ENCODE measurements around the gene PSMA5. TPM values are rescaled to one million over a fixed set of nuclear protein-coding genes. Genes with fewer than 3 reads are reported as not detected.

The PSMA5 gene
- total RNA-seq, 1 experiment from 2014 or later, result 150 TPM

DNA sequence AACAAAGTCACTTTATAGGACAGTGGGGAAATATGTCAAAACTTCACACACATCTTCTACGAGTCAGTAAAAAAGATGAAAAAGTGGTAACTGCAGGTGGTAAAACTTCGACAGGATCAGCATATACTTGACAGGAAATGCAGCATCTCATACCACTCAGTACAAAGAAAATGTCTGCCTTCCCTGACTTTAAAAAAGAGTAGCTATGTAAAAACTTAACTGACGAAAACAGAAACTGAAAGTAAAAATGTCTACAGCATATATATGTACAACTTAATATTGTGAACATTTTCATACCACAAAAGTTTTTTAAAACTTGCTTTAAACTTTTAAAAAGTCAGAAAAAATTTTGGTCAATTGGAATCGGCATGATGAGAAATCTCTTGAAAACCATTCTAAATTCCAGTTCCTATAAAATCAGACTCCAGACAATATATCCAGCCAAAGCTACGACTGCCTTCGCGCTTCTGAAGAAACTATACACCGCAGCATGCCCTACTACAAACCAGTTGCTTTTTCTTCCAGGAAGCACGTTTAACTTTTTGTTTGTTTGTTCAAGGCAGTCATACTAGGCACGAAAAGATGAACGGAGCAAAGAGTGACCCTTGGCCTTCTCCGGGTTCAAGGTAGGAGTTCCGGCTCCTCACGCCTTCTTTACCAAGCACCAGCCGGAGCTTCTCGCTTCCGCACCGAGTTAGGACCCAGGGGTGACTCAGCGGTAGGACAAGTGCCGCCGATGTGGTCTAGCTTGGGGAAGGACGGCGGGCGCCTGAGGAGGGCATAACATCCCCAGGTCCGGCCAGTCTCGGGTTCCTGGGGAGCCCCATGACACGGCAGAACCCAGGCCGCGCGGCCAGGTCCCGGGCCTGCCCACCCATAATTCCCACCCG lies 612 bp downstream of the PSMA5 start:
- H3K4me3 Mint-ChIP-seq, result peak overlapping the region; percentile 88
- POLR2A ChIA-PET, result interaction anchor here (0.5 to 2.2 kb wide), 6 partner anchors 10 to 171 kb away, joined by 3 to 15 read pairs (median 4); partner anchors contain the start of gene ATXN7L2
- peaks cover 27% of the 10 kb centered on the region for H3K4me1 Mint-ChIP-seq
- H3K36me3 Mint-ChIP-seq, result peaks cover 8% of the 10 kb centered on the region
- H3K27me3 Mint-ChIP-seq (ENCODE audit: low read depth), result no peaks in the 10 kb centered on the region
- H3K9me3 Mint-ChIP-seq, result no peaks in the 10 kb centered on the region
- ATAC-seq (peak; percentile 10; the same call in 1 of the 2 replicates), DNase-seq (ENCODE audit: low spot score) (no peak)
- TF ChIP-seq, protein P1, sequence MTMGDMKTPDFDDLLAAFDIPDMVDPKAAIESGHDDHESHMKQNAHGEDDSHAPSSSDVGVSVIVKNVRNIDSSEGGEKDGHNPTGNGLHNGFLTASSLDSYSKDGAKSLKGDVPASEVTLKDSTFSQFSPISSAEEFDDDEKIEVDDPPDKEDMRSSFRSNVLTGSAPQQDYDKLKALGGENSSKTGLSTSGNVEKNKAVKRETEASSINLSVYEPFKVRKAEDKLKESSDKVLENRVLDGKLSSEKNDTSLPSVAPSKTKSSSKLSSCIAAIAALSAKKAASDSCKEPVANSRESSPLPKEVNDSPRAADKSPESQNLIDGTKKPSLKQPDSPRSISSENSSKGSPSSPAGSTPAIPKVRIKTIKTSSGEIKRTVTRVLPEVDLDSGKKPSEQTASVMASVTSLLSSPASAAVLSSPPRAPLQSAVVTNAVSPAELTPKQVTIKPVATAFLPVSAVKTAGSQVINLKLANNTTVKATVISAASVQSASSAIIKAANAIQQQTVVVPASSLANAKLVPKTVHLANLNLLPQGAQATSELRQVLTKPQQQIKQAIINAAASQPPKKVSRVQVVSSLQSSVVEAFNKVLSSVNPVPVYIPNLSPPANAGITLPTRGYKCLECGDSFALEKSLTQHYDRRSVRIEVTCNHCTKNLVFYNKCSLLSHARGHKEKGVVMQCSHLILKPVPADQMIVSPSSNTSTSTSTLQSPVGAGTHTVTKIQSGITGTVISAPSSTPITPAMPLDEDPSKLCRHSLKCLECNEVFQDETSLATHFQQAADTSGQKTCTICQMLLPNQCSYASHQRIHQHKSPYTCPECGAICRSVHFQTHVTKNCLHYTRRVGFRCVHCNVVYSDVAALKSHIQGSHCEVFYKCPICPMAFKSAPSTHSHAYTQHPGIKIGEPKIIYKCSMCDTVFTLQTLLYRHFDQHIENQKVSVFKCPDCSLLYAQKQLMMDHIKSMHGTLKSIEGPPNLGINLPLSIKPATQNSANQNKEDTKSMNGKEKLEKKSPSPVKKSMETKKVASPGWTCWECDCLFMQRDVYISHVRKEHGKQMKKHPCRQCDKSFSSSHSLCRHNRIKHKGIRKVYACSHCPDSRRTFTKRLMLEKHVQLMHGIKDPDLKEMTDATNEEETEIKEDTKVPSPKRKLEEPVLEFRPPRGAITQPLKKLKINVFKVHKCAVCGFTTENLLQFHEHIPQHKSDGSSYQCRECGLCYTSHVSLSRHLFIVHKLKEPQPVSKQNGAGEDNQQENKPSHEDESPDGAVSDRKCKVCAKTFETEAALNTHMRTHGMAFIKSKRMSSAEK (CRISPR knock-in tag; IDR thresholded peaks at IDR 0.05; ENCODE audit: borderline replicate concordance), result no peak
- no peak for TF ChIP-seq ZNF416 (CRISPR knock-in tag; IDR thresholded peaks at IDR 0.05)
- TF ChIP-seq ATF6 (CRISPR knock-in tag; IDR thresholded peaks at IDR 0.05), result no peak
- TF ChIP-seq ETV6 (CRISPR knock-in tag; IDR thresholded peaks at IDR 0.05), result no peak; the same call in 1 of the 2 replicates
- 0 out of 2 replicates have a peak, but pooled peaks have one; percentile 12 for TF ChIP-seq JUN (CRISPR knock-in tag; IDR thresholded peaks at IDR 0.05)
- TF ChIP-seq FOXP1 (CRISPR knock-in tag; IDR thresholded peaks at IDR 0.05; ENCODE audit: borderline replicate concordance), result peak; percentile 69; the same call in 1 of the 2 replicates
- peak; percentile 70; the same call in 1 of the 2 replicates for TF ChIP-seq MYBL2 (CRISPR knock-in tag; IDR thresholded peaks at IDR 0.05)
- TF ChIP-seq CREM (CRISPR knock-in tag; IDR thresholded peaks at IDR 0.05), result 0 out of 2 replicates have a peak, but pooled peaks have one; percentile 9
- TF ChIP-seq NFE2L1 (CRISPR knock-in tag; IDR thresholded peaks at IDR 0.05), result peak; percentile 71; the same call in 1 of the 2 replicates
- TF ChIP-seq ZNF317 (CRISPR knock-in tag; IDR thresholded peaks at IDR 0.05; ENCODE audit: borderline replicate concordance, low read depth), result no peak
- TF ChIP-seq, protein P2, sequence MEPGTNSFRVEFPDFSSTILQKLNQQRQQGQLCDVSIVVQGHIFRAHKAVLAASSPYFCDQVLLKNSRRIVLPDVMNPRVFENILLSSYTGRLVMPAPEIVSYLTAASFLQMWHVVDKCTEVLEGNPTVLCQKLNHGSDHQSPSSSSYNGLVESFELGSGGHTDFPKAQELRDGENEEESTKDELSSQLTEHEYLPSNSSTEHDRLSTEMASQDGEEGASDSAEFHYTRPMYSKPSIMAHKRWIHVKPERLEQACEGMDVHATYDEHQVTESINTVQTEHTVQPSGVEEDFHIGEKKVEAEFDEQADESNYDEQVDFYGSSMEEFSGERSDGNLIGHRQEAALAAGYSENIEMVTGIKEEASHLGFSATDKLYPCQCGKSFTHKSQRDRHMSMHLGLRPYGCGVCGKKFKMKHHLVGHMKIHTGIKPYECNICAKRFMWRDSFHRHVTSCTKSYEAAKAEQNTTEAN (CRISPR knock-in tag; IDR thresholded peaks at IDR 0.05), result 0 out of 2 replicates have a peak, but pooled peaks have one; percentile 60
- TF ChIP-seq, protein P3, sequence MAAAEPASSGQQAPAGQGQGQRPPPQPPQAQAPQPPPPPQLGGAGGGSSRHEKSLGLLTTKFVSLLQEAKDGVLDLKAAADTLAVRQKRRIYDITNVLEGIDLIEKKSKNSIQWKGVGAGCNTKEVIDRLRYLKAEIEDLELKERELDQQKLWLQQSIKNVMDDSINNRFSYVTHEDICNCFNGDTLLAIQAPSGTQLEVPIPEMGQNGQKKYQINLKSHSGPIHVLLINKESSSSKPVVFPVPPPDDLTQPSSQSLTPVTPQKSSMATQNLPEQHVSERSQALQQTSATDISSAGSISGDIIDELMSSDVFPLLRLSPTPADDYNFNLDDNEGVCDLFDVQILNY (CRISPR knock-in tag; IDR thresholded peaks at IDR 0.05), result 0 out of 2 replicates have a peak, but pooled peaks have one; percentile 12
- TF ChIP-seq ZNF219 (CRISPR knock-in tag; IDR thresholded peaks at IDR 0.05; ENCODE audit: borderline replicate concordance), result no peak
- TF ChIP-seq TCF7 (CRISPR knock-in tag; IDR thresholded peaks at IDR 0.05; ENCODE audit: low read depth), result peak; percentile 74; the same call in 1 of the 2 replicates
- TF ChIP-seq USF1 (CRISPR knock-in tag; IDR thresholded peaks at IDR 0.05), result no peak
- no peak for TF ChIP-seq NR1H2 (CRISPR knock-in tag; IDR thresholded peaks at IDR 0.05)
- 0 out of 2 replicates have a peak, but pooled peaks have one; percentile 30 for TF ChIP-seq IRF1 (CRISPR knock-in tag; IDR thresholded peaks at IDR 0.05)
- TF ChIP-seq KAT7 (CRISPR knock-in tag; IDR thresholded peaks at IDR 0.05; ENCODE audit: borderline replicate concordance), result no peak
- TF ChIP-seq ZNF423 (CRISPR knock-in tag; IDR thresholded peaks at IDR 0.05), result no peak
- peak overlapping the region; percentile 90 for H3K27ac Mint-ChIP-seq
- CTCF ChIA-PET, result interaction anchor here (0.6 to 2.8 kb wide), 11 partner anchors 28 to 161 kb away, joined by 3 to 15 read pairs (median 4); partner anchors contain the start of genes ATXN7L2, CYB561D1, PSRC1 and SORT1

All from WTC11 (cell line).